Type B pancreatic cell (in vitro differentiated cells): ENCODE measurements around the gene SLC30A5. TPM values are rescaled to one million over a fixed set of nuclear protein-coding genes. Genes with fewer than 3 reads are reported as not detected.
"Not testable (repeated sequence)": the region's sequence is repeated elsewhere in the genome, so short reads cannot be mapped to it uniquely, and the experiment has no call there.

ENCODE experiments used
- DNase-seq: peaks from one replicate; pipeline ENCODE4 v3.0.0; 2021; ENCODE audit warnings: mixed read lengths; ENCODE audit not compliant: unreplicated experiment; ENCODE audit errors: extremely low spot score
- H3K27ac Mint-ChIP-seq: 2 replicates; pipeline ENCODE4 v1.8.0; 2021; ENCODE audit warnings: mild to moderate bottlenecking, mixed read lengths
- H3K27me3 Mint-ChIP-seq: 2 replicates; pipeline ENCODE4 v1.8.0; 2021; ENCODE audit warnings: mixed read lengths
- H3K36me3 Mint-ChIP-seq: 2 replicates; pipeline ENCODE4 v1.8.0; 2021; ENCODE audit warnings: mixed read lengths
- H3K4me1 Mint-ChIP-seq: one replicate; pipeline ENCODE4 v1.8.0; 2021; ENCODE audit warnings: mixed read lengths; ENCODE audit not compliant: unreplicated experiment
- H3K4me3 Mint-ChIP-seq: 2 replicates; pipeline ENCODE4 v1.8.0; 2021; ENCODE audit warnings: mild to moderate bottlenecking, mixed read lengths
- H3K9me3 Mint-ChIP-seq: 2 replicates; pipeline ENCODE4 v1.8.0; 2021; ENCODE audit warnings: mixed read lengths
- total RNA-seq: library from RNA; stranded (reverse); gene quantifications from 2 replicates; pipeline ENCODE4 v1.2.1, GENCODE V29; 2021; ENCODE audit warnings: low replicate concordance
- TF ChIP-seq, protein P1 (sequence below): fragments of 200-600 bp; sonication (generic); conservative IDR thresholded peaks from 2 replicates; pipeline ENCODE4 v1.5.0; 2021; ENCODE audit warnings: antibody characterized with exemption, mild to moderate bottlenecking

The SLC30A5 gene
- total RNA-seq, 1 donor from 2014 or later, result 57.9 TPM

- TF ChIP-seq, protein P1, sequence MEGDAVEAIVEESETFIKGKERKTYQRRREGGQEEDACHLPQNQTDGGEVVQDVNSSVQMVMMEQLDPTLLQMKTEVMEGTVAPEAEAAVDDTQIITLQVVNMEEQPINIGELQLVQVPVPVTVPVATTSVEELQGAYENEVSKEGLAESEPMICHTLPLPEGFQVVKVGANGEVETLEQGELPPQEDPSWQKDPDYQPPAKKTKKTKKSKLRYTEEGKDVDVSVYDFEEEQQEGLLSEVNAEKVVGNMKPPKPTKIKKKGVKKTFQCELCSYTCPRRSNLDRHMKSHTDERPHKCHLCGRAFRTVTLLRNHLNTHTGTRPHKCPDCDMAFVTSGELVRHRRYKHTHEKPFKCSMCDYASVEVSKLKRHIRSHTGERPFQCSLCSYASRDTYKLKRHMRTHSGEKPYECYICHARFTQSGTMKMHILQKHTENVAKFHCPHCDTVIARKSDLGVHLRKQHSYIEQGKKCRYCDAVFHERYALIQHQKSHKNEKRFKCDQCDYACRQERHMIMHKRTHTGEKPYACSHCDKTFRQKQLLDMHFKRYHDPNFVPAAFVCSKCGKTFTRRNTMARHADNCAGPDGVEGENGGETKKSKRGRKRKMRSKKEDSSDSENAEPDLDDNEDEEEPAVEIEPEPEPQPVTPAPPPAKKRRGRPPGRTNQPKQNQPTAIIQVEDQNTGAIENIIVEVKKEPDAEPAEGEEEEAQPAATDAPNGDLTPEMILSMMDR, result no peak
- Mint-ChIP-seq H3K4me1 (no peaks in the 10 kb centered on the region), H3K36me3 (peaks cover 42% of the 10 kb centered on the region), H3K27ac (no peak overlapping the region), H3K4me3 (no peak overlapping the region), H3K9me3 (no peaks in the 10 kb centered on the region), H3K27me3 (no peaks in the 10 kb centered on the region)
- no peak for DNase-seq
These were observed 12.4 kb downstream of the SLC30A5 start for GRCh38 chr5:69105996-69106906.

DNA sequence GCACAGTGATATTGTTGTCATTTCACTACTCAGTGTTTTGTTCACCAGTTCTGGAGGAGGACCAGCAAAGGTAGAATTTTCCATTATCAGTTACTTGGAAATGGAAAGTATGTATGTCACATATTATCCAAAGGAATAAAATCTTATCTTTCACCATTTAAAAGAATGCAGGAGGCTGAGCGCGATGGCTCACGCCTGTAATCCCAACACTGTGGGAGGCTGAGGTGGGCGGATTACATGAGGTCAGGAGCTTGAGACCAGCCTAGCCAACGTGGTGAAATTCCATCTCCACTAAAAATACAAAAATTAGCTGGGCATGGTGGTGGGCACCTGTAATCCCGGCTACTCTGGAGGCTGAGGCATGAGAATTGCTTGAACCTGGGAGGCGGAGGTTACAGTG lies 14.6 kb downstream of the SLC30A5 start:
- not testable (repeated sequence) for H3K27me3 Mint-ChIP-seq, H3K27ac Mint-ChIP-seq, H3K9me3 Mint-ChIP-seq, DNase-seq, H3K4me3 Mint-ChIP-seq, H3K4me1 Mint-ChIP-seq
- peaks cover 42% of the 10 kb centered on the region for H3K36me3 Mint-ChIP-seq

DNA sequence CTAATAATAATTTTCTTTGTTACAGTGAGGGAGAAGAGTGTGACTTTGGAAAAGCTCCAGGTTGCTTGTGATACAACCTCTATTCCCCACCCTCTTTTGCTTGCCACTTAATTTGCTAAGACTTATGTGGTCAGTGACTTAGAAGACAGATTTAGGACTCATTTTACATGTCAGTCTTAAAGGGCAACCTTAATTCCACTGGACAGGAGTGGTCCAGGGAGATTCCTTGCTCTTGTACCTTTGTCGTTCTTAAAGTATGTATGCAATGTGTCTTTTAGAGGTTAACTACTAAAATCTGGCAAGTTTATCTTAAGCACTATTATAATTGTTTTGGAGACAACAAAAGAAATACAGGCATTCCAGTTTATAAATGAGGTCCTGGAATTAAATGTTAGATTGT lies 20.0 kb downstream of the SLC30A5 start:
- no peaks in the 10 kb centered on the region for H3K9me3 Mint-ChIP-seq
- DNase-seq, result no peak
- H3K4me1 Mint-ChIP-seq, result no peaks in the 10 kb centered on the region
- no peak overlapping the region for H3K27ac Mint-ChIP-seq
- peaks cover 24% of the 10 kb centered on the region for H3K36me3 Mint-ChIP-seq
- no peak overlapping the region for H3K4me3 Mint-ChIP-seq
- TF ChIP-seq, protein P1, result no peak
- no peaks in the 10 kb centered on the region for H3K27me3 Mint-ChIP-seq

DNA sequence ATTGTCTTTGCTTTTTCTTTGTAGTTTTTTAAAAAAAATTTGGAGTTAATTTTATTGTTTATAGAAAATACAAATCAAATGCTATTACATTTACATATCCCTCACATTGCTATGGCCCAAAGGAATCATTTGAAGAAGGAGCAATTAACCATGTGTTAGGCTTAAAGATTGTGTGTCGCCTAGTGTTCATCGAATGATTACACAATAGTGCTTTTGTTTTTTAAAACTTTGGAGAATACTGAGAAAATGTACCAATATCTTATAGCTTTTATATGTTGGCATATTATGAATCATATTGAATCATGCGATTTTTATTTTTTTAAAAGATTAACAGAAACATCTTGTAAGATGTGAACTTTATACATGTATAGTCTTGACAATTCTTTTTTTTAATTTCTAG lies 21.7 kb downstream of the SLC30A5 start:
- Mint-ChIP-seq H3K9me3 (no peaks in the 10 kb centered on the region), H3K4me1 (no peaks in the 10 kb centered on the region), H3K27ac (no peak overlapping the region), H3K27me3 (no peaks in the 10 kb centered on the region), H3K36me3 (peaks cover 14% of the 10 kb centered on the region), H3K4me3 (no peak overlapping the region)
- TF ChIP-seq, protein P1, result no peak
- DNase-seq, result no peak

DNA sequence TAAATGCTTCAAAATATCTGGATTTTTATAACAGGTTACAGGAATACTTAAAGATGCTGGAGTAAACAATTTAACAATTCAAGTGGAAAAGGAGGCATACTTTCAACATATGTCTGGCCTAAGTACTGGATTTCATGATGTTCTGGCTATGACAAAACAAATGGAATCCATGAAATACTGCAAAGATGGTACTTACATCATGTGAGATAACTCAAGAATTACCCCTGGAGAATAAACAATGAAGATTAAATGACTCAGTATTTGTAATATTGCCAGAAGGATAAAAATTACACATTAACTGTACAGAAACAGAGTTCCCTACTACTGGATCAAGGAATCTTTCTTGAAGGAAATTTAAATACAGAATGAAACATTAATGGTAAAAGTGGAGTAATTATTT lies 35.6 kb downstream of the SLC30A5 start:
- Mint-ChIP-seq H3K4me1 (no peaks in the 10 kb centered on the region), H3K36me3 (peaks cover 32% of the 10 kb centered on the region), H3K4me3 (no peak overlapping the region), H3K27me3 (no peaks in the 10 kb centered on the region), H3K27ac (no peak overlapping the region), H3K9me3 (no peaks in the 10 kb centered on the region)
- TF ChIP-seq, protein P1, result no peak
- no peak for DNase-seq

DNA sequence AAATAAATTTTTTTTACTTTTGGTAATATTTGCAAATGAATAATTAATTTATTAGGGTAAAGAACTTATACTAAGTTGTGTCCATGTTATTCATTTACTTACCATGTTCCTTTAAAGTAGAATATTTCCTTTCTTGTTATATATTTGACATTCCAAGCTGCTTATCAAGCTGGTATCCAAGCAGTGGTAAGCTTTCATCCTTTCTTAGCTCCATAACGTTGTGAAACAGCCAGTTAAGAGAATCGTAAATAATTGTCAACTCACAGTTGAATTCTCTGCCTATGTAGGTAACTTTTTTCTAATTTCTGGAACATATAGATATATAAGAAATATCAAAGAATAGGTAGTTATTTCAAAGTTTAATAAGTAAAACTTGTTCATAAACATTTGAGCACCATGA lies 36.4 kb downstream of the SLC30A5 start:
- H3K27ac Mint-ChIP-seq, result no peak overlapping the region
- H3K4me3 Mint-ChIP-seq, result no peak overlapping the region
- H3K27me3 Mint-ChIP-seq, result no peaks in the 10 kb centered on the region
- TF ChIP-seq, protein P1, result no peak
- H3K9me3 Mint-ChIP-seq, result no peaks in the 10 kb centered on the region
- DNase-seq, result no peak
- H3K4me1 Mint-ChIP-seq, result no peaks in the 10 kb centered on the region
- peaks cover 35% of the 10 kb centered on the region for H3K36me3 Mint-ChIP-seq
